ENCODE measurements around the gene ULBP1.

DNA sequence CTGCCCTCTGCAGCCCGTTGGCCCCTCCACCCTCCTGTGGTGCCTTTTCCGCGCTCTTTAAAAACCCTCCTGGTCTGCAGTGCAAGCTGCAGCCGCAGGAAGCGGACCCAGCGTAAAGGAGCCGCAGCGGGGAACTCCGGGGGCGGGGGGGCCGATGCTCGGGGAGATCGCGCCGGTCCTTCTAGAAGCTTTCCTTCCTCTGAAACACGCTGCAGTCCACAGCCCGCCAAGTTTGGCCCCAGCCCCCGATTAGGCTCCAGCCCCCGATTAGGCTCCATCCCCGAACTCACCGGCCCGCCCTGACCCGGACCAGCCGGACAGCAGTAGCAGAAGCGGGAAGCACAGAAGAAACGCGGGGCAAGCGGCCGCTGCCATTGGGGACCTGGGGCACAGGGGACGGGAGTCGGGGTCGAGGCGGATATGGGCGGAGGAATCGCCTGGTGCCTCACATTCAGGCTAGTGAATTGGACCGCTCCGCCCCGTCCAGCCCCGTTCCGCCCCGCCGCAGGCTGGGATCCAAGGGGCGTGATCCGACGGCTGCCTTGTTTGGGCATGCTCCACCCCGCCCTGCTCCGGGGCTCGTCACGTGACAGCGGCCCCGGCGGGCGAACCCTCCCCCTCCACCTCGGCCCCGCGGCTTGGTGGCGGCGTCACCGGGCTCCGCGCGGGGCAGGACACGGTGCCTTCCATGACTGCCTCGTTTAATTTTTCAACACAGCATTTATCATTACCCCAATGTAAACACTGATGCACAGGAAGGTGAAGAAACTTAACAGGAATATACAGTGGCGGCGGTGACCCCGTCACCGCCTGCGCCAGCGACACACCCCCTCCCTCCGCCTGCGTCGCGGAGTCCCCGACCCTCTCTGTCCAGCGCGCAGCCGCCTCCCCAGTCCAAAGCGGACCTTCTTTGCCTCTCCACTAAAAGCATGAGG lies 41.3 kb downstream of the ULBP1 start:
- TF ChIP-seq, protein P1, sequence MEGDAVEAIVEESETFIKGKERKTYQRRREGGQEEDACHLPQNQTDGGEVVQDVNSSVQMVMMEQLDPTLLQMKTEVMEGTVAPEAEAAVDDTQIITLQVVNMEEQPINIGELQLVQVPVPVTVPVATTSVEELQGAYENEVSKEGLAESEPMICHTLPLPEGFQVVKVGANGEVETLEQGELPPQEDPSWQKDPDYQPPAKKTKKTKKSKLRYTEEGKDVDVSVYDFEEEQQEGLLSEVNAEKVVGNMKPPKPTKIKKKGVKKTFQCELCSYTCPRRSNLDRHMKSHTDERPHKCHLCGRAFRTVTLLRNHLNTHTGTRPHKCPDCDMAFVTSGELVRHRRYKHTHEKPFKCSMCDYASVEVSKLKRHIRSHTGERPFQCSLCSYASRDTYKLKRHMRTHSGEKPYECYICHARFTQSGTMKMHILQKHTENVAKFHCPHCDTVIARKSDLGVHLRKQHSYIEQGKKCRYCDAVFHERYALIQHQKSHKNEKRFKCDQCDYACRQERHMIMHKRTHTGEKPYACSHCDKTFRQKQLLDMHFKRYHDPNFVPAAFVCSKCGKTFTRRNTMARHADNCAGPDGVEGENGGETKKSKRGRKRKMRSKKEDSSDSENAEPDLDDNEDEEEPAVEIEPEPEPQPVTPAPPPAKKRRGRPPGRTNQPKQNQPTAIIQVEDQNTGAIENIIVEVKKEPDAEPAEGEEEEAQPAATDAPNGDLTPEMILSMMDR (IDR thresholded peaks at IDR 0.05), result no peak
- TF ChIP-seq POLR2A (IDR thresholded peaks at IDR 0.05), result no peak

Data from thyroid gland (tissue), 4 donors.